ENCODE data around the gene SNRPF.

The SNRPF gene

GRCh38 chr12:95859947-95860850 lies 1.4 kb downstream of the SNRPF start:
- no peak for DNase-seq

- no peak for DNase-seq
Observed at GRCh38 chr12:95862038-95862437, 3.3 kb downstream of the SNRPF start.

- no peak for DNase-seq
Observed at GRCh38 chr12:95863337-95863736, 4.6 kb downstream of the SNRPF start.

GRCh38 chr12:95870897-95871296 lies 12.1 kb downstream of the SNRPF start:
- no peak for DNase-seq

DNA sequence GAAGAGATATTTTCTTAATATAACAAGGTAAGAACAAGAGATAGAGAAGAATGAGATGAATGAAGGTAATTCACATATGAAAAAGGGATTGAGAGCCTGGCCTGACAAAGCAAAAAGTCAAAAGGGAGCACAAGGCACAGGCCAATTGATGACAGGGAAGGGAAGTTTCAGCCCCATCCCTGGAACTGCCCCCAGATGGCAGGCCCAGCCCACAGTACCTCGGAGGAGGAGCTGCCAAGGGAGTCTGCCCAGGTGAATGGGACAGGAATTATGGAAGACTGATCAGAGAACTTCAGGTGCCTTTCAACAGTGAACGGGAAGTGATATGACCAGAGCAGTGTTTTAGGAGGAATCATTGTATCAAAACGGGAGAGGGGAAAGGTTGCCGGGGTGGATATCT lies 15.7 kb downstream of the SNRPF start:
- no peak for DNase-seq

GRCh38 chr12:95877622-95878021 lies 18.9 kb downstream of the SNRPF start:
- no peak for DNase-seq

GRCh38 chr12:95880895-95881294 lies 22.1 kb downstream of the SNRPF start:
- no peak for DNase-seq

GRCh38 chr12:95881331-95881955 lies 22.7 kb downstream of the SNRPF start:
- DNase-seq = no peak

GRCh38 chr12:95882080-95882479 lies 23.3 kb downstream of the SNRPF start:
- DNase-seq = no peak

DNA sequence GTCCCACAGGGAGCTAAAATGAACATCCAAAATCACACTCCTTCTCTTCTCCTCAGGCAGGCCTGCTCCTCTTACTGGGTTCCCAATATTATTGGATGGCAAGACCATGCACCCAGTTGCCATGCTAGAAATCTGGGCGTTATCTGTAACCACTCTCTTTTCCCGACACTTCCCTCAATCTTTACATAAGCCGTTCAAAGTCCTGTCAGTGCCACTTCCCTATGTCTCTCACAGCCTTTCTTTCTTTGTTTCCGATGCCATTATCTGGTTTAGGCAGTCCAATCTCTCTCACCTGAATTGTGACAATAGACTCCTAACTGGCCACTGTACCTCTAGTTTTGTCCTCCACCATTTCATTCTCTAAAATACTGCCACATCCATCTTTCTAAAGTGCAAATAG lies 24.1 kb downstream of the SNRPF start:
- DNase-seq = no peak

DNA sequence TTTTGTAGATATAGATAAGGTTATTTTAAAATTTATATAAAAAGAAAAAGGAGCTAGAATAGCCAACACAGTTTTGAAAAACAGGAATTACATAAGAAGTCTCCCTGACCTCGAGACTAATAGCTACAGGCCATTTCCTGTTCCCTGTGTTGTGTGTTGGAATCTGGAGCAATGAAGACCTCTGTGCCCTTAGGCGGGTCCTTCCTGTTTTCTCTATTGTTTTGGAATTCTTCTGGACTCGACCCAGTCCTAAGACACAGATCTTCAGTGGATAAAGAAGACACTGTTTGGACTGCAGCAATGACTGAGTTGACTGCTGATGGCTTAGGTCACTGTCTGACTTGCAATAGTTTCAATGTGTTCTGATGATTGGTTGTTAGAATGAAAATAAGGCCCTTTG lies 26.2 kb downstream of the SNRPF start:
- no peak for DNase-seq

DNA sequence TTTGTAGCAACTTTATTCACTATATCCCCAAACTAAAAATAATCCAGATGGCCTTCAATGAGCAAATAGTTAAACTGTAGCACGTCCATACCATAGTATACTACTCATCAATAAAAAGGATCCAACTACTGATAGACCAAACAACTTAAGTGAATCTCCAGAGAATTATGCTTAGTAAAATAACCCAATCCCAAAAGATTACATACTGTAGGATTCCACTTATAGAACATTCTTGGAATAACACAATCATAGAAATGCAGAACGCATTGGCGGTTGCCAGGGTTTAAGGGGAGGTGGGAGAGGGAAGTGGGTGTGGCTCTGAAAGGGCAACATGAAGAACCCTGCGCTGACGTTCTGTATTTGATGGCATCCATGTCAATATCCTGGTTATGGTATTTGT lies 28.6 kb downstream of the SNRPF start:
- no peak for DNase-seq

- no peak for DNase-seq
Observed at GRCh38 chr12:95890958-95891357, 32.2 kb downstream of the SNRPF start.

DNA sequence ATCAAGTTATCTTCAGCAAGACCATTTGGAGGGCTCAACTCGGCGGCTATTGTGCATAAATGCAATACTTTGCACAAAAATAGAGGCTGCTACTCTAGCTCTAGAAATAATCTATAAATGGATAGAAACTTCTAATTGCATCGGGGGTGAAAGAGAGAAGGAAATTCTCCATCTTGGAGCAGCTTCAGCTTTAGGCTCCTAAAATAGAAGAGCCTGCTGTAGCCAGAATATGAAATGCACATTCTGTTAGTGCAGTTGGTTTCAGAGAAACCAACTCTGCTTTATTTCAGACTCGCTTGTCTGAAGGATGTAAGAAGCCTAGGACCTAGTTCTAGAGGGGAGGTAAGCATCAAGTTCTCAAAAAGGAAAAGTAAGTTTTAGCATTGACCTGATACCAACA lies 38.1 kb downstream of the SNRPF start:
- no peak for DNase-seq

DNA sequence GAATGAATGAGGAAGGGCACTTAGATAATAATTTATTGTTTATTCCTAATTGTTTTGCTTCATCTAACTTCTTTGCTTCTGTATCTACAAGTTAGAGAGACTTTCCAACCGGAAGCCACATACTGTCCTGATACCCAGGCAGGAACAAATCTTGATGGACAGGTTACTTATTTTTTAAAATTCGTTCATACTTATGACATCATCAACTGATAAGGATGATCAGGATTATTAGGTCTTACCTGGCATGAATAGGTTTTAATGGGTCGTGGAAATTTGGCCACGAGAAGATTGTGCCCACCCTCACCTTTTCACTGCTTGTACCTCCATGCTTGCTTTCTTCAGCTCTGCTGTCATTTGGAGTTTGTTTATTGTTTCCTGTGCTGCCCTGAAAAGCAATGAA lies 39.3 kb downstream of the SNRPF start:
- DNase-seq = no peak

DNA sequence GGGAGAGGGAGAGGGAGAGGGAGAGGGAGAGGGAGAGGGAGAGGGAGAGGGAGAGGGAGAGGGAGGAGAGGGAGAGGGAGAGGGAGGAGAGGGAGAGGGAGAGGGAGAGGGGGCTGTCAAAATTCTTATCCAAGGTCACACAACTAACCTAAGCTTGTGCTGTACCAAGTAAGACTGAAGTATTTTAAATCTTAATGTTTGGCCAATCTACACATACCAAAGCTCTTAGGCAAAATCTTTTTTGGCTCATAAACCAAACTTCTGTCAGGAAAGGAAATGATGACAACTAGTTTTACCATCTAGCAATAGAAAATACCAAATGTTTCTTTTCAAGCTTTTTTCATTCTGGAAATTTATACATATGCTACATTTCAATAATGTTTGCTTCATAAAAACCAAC lies 49.8 kb downstream of the SNRPF start:
- no peak for DNase-seq

GRCh38 chr12:95909871-95910270 lies 51.1 kb downstream of the SNRPF start:
- DNase-seq = no peak

Data from stimulated activated CD8-positive, alpha-beta memory T cell treated with anti-CD3 and anti-CD28 coated beads, Interleukin-4, amount 100 ng/mL, for 48 hours (primary cell).